ENCODE results near the gene KDM1A.

Gene KDM1A

DNA sequence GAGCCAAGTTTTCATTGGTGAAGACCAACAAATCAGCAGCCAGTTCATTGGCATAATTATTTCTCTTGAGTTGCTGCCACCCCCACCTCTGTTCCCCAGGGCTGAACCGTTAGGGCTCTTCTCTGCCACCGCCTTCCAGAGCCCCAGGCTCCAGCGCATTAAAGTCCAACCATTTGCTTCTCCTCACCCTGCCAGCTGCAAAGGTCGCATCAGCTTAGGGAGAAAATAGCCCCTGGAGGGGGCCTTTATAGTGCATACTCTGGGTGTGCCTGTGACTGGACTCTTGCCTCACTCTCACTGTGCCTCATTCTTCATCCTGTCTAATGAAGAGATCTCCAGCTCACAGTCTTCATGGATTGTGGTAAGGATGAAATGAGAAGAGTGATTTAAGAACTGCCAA, 50.4 kb downstream of the KDM1A start:
- no peak for DNase-seq (ENCODE audit: low read depth, low spot score)

- no peak for DNase-seq (ENCODE audit: low read depth, low spot score)
Measured at GRCh38 chr1:23074012-23074411, 54.7 kb downstream of the KDM1A start.

DNA sequence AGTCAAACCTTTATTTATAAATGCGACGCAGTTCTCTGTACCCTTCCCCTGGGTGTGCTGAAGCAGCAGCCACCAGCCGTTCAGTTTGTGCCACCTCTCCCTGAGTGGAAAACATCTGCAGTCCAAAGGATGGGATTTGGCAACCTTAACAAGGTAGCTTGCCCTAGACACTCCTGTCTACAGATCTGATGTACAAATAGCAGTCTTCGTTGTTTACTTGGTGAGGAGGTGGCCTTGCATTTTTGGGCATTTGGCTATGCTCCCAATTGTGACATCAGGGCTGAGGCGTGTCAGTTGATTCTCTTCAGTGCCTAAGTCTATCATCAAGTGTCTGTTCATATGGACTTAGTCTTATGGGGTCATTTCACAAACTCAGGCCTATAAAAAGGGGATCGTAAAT, 59.8 kb downstream of the KDM1A start:
- no peak for DNase-seq (ENCODE audit: low read depth, low spot score)

DNA sequence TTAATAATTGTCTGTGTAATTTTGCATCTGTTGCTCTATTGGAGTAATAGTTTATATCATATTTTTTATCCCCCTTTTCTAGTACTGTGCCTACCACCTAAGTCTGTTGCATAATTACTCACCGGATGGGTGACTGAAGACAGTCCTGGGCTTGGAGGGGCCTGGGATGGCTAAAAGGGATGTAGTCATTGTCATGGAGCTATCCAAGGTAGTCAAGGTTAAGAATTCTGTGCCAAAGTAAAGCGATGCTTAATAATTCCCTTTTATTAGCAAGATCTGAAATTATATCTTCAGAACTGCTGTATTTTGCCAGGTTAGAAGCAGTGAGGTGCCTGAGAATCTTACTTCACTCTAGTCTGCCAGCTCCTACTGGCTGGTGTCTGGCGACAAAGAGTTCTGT, 61.6 kb downstream of the KDM1A start:
- no peak for DNase-seq (ENCODE audit: low read depth, low spot score)

GRCh38 chr1:23081376-23081775, 62.1 kb downstream of the KDM1A start:
- no peak for DNase-seq (ENCODE audit: low read depth, low spot score)

DNA sequence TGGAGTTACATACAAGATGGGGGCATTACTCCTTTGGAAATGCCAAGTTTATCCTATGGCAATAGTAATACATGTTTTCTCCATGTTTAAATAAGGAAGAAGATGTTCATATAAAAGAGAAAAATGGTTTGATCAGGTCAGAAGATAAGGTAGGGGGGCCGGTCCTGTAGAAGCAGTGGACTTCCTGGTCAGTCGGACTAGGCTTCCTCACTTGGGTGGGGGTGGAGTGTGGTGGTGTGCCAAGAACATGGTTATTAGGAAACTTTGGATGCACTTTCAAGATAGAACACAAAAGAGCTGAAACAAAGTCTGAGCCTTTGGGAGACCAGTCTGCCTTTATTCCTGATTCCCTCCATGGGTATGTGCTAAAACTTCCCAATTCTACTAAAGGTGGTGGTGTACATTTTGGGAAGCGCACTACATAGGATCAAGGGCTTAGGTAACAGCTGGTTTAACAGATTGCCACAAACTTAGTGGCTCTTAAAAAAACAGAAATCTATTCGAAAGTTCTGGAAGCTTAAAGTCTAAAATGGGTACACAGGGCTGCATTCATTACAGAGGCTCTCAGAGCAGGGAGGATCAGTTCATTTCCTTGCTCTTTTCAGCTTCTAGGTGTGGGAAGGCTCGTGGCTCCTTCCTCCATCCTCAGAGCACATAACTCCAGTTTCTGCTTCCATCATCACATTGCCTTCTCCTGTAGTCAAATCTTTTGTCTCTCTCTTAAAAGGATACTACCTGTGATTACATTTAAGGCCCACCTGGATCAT, 64.6 kb downstream of the KDM1A start:
- DNase-seq (ENCODE audit: low read depth, low spot score): no peak

DNA sequence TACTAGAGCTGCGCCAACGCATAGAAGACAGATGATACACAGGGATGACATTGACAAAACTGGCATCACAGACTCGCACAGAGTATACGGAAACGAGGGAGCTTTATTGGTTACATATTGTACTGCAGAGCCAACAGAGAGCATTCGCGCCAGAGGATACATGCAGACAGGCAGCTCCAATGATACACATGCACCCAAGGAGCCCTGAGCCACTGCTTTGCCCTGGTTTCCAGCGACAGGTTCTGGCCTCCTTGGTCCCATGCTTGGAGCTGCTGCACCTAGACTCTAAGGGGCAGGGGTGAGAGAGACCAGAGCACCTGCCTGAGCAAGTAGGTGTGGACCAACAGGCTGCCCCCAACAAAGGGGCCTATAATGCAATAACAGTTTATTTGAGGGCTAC, 65.6 kb downstream of the KDM1A start:
- DNase-seq (ENCODE audit: low read depth, low spot score): no peak

DNA sequence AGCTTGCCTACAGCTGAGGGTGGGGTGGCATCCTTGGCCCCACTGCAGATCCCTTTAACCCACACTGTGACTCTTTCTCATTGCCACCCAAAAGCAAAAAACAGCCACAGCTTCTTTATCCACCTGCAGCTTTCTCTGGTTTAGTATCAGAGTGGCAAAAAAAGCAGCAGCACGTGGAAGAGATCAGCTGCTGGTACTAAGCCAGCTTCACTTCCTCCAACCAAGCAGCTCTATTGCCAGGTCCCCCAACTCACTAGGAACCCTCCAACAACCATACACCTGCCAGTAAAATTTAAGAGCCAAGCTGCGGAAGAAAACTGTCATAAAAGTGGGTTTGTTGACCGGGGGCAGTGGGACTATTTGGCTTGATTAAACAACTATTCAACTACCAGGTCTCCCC, 66.4 kb downstream of the KDM1A start:
- no peak for DNase-seq (ENCODE audit: low read depth, low spot score)

DNA sequence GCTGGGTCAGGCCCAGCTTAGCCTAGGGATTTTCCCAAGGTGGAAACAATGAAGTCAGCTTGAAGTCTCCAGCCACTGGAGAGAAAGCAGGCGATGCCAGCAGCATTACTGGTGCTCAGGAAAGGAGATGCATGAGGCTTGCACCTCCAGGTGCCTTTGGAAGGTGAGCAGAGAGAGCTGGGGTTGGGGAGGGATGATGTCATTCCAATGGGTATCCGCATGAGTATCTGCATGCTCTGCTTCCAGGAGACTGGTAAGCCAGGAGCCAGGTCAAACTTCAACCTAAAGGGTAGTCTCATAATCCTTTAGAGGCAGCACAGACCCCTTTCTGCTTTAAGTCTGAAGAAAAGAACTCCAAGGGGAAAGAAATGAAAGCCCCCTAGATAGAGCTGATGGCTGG, 68.8 kb downstream of the KDM1A start:
- no peak for DNase-seq (ENCODE audit: low read depth, low spot score)

DNA sequence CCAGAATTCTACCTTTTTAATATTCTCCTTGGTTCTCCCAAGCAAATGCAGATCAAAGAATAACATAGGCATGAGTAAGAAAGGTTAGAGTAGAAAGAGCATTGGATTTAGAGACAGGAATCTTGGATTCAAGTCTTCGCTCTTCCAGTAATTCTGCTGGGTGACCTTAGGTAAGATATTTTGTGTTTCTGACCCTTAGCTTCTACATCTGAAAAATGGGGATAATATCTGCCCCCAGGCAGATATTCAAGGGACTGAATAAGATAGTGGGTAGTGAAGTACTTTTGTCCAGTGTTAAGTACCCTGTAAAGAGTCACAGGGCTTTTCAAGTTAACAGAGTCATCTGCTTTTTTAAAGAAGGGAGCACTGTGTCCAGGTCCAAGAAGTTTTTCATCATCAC, 70.8 kb downstream of the KDM1A start:
- DNase-seq (ENCODE audit: low read depth, low spot score): no peak

DNA sequence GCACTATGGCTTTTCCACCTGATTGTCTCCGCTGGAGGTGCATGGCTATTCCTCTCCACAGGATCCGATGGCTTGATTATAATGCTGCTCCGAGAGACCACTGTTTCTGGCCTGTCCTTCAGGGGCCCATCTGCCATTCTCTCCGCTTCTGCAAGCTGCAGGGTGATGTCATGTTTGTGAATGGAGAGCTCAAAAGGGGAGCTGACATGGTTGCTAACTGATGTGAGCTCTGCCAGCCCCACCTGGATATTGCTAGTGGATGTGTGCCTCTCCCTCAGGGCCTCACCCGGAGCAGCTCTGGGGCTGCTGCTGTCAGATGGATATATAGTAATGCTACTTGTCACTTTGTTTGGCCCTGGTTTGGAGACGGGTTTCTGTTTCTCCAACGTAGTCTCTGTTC, 72.3 kb downstream of the KDM1A start:
- no peak for DNase-seq (ENCODE audit: low read depth, low spot score)

DNA sequence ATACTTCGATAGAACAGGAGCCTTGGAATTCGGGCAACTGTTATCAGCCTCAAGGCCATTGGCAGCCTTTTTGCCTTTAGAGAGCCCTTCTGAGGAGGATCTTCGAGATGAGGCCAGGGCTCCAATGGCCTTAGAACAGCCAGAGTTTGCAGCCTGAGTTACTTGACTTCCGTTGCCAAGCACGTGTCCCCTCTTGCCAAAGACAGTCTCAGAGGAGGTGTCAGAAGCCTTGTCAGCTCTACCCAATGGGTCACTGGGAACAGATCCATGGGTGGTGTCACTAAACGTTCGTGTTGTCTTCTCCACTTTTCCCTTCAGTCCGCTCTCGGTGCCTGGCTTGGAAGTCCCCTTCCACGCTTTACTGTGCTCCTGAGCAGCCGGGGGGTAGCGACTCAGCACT, 73.2 kb downstream of the KDM1A start:
- no peak for DNase-seq (ENCODE audit: low read depth, low spot score)

DNA sequence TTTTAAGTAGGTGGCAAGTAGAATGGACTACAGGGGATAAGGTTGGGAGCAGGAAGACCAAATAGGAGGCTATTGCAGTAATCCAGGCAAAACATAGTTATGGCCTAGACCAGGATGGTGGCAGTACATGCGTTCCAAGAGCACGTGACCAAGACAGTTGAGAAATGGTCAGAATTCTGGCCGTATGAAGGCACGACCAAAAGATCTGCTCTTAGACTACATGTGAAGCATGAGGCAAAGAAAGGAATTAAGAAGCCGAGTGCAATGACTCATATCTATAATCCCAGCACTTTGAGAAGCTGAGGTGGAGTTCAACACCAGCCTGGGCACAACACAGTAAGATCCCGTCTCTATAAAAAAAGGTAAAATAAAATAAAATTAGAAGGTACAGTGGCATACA, 78.0 kb downstream of the KDM1A start:
- no peak for DNase-seq (ENCODE audit: low read depth, low spot score)

- DNase-seq (ENCODE audit: low read depth, low spot score): peak; percentile 37
Measured at GRCh38 chr1:23098463-23099170, 79.3 kb downstream of the KDM1A start.

GRCh38 chr1:23099171-23099536, 79.9 kb downstream of the KDM1A start:
- DNase-seq (ENCODE audit: low read depth, low spot score): no peak

DNA sequence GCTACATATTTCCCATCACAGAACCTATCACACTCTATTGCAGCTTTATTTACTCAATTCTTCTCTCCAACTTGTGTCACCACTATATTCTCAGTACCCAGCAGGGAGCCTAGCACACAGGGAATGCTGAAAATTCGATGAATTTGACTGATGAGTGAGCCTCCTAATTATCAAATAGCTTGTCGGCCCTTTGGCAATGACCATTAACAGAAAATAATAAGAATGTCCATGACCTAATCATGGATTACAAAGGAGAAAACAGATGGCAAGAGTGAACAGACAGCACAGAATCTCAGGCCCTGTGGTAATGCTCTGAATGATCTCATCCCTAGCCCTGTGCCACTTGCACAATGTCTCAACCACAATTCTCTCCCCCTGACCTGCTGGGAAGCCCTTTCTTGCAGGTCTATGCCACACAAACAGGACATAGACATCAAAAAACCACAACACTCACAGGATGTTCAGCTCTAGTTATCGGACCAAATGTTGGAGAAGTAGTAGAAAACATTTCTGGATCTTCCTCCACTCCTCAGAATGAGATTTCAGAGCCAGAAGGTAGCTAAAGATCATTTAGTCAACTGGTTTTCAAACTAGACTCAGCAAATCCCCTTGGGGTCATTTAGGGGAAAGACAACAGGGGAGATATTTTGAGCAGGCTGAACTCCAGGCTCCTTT, 80.9 kb downstream of the KDM1A start:
- DNase-seq (ENCODE audit: low read depth, low spot score): no peak

DNA sequence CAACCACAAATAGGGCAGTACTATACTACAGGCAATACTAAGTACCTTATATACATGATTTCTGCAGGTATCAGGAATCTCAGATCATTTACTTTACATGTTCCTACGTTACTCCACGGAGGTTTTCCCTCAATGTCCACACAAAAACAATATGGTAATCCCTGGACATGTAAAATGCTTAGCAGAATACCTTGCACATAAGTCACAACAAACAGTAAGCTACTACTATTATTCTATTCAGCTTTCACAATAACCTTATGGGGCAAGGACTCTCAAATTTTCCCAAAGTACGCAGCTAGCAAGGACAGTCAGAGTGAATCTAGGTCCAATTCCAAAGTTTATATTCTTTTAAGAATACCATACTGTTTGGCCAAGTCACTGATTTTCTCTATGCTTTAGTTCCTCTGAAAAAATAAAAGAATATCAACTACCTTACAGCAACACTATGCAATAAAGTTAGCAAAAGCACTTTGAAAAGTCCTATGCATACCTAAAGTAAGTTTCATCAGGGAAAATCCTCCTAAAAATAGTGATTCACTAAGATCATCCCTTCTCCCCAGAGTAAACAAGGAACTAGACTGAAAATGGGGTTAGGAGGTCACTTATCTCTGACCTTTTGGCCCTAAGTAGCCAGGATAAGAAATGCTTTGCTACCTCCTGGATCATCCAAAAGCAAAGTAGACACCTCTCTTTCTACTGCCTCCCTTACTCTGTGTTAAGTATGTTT, 82.0 kb downstream of the KDM1A start:
- DNase-seq (ENCODE audit: low read depth, low spot score): no peak

DNA sequence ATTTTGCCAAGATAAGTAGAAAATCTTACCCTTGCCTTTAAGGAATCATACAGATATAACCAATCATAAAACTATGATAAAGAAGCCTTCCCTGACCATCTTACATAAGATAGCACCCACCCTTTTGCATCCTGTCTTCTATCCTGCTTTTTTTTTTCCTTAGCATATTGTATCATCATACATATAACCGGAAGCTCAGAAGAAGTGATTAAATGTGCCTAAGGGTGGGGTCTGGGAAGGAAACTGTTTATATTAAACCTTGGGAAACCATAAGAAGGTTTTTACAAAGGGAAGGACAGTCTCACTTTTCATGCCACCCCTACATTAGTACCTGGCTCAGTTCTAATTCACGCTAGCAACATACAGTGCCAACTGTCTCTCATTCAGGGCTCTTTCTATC, 82.6 kb downstream of the KDM1A start:
- no peak for DNase-seq (ENCODE audit: low read depth, low spot score)

GRCh38 chr1:23102289-23102688, 83.0 kb downstream of the KDM1A start:
- no peak for DNase-seq (ENCODE audit: low read depth, low spot score)

GRCh38 chr1:23103001-23103889, 84.0 kb downstream of the KDM1A start:
- DNase-seq (ENCODE audit: low read depth, low spot score): no peak

DNA sequence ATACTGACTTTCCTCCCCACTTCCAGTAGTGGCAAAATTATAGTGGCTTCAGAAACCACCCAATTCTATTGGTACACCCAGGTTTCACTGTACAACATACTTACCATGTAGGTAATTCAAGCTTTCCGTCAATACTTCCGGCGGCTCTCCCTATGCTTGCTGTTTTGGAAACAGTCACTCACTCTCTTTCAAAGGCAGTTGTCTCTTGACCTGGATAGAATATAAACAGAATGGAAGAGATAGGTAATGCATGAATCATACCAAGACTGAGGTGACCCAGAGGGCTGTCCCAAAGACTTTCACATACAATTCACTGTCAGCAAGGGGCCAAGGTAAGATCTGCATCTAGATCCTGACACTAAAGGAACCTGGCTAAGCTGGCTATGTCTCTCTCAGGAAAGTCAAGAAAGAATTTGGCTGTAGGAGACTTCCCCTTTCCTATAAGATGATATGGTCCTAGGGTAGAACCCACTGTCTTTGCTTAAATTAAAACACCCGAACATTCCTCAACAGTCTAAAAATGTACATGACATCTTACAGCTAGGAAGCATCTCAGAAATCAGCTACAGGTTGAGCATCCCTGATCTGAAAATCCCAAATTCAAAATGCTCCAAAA, 89.8 kb downstream of the KDM1A start:
- no peak for DNase-seq (ENCODE audit: low read depth, low spot score)
